ENCODE measurements around the gene TRPM2.
"Not testable (repeated sequence)": the region's sequence is repeated elsewhere in the genome, so short reads cannot be mapped to it uniquely, and the experiment has no call there.

TRPM2 gene

DNA sequence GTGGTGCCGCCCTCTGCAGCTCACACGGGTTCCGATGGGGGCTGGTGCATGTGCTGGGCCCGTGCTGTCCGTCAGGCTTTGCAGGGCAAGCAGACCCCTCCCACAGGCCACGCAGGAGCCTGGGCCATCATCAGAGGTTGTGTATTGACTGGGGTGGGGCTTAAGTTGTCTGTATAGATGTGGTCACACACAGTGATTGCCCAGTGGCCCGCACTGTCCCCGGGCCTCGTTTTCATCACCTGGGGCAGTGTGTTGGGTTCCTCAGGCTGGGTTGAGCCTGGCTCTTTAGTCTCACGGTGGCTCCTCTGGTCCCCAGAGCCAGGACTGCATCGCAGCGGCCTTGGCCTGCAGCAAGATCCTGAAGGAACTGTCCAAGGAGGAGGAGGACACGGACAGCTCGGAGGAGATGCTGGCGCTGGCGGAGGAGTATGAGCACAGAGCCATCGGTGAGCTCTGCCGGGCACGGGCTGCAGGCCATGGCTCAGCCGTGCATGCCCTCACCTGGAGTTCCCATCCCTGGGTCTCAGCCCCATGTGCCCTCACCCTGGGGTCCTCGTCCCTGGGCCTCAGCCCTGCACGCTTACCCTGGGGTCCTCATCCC is 44.1 kb downstream of the TRPM2 start:
- no peak for DNase-seq (ENCODE audit: low read depth in 2 of 2)

DNA sequence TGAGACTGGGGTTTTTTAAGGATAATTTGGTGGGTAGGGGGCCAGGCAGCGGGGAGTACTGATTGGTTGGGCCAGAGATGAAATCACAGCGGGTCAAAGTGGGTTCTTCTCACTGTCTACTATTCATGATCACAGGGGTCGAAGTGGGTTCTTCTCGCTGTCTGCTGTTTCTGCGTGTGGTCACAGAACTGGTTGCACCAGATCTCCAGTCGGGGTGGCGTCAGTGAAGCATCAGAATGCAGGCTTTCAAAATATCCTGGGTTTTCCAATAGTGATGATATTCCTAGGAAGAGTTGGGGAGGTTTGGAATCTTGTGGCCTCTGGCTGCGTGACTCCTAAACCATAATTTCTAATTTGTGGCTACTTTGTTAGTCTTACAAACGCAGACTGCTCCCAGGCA is 45.1 kb downstream of the TRPM2 start:
- DNase-seq (ENCODE audit: low read depth in 2 of 2), result no peak

DNA sequence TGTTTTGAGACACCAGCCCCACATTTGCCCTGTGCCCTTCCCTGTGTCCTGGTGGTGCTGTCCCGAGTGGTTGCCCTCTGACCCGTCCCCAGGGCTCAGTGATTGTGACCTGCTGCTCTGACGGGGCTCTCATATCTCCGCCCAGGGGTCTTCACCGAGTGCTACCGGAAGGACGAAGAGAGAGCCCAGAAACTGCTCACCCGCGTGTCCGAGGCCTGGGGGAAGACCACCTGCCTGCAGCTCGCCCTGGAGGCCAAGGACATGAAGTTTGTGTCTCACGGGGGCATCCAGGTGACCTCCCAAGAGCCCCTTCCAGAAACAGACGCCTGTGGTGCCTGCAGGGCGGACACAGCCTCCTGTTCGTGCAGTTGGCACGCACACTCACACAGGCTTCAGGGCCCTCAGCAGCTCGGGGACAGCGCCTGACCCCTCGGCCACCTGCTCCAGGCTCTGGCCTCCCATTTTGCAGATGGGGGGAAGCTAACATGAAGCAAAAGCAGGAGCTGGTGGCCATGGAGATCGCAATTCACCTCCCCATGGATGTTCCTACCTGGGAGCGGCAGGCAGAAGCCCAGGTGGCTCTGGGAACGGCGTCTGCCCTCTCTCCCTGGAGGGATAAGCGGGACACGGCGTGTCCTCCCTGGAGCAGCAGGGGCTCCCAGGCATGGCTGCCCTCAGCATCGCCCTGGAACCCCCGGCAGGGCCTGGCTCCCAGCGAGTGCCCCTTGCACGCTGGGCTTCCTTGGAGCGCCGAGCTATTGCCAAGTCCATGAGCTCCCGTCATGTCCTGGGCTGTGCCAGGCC is 45.9 kb downstream of the TRPM2 start:
- DNase-seq (ENCODE audit: low read depth in 2 of 2), result no peak

DNA sequence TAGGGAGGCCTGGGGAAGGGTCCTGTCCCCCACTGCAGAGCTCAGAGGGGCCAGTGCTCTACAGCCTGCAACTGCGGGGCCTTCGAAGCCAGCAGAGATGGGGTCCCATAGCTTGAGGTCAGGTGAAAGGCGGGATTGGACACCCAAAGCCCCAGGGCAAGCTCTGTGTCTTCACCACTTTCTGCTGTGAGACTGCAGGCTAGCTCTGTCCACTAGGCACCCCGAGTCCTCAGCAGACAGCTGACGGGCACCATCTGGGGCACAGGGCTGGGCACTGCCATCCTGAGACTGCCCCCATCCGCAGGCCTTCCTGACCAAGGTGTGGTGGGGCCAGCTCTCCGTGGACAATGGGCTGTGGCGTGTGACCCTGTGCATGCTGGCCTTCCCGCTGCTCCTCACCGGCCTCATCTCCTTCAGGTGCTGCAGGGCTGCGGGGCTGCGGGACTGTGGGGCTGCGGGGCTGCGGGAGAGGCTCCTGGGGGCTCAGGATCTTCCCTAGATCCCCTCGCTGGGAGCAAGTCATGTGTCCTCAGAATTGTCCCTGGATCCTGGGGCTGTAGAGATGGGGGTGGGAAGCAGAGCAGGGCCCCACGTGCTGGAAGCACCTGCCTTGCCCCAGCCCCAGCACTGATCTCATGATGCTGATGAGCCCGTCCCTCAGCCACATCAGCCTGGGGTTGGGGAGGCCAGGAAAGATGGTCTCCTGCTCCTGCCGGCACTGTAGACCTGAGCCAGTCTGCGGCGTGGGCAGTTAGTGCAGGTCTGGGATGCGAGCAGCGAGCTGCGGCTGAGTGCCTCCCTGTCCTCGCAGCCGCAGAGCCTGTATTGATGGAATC is 46.8 kb downstream of the TRPM2 start:
- DNase-seq (ENCODE audit: low read depth in 2 of 2), result no peak

DNA sequence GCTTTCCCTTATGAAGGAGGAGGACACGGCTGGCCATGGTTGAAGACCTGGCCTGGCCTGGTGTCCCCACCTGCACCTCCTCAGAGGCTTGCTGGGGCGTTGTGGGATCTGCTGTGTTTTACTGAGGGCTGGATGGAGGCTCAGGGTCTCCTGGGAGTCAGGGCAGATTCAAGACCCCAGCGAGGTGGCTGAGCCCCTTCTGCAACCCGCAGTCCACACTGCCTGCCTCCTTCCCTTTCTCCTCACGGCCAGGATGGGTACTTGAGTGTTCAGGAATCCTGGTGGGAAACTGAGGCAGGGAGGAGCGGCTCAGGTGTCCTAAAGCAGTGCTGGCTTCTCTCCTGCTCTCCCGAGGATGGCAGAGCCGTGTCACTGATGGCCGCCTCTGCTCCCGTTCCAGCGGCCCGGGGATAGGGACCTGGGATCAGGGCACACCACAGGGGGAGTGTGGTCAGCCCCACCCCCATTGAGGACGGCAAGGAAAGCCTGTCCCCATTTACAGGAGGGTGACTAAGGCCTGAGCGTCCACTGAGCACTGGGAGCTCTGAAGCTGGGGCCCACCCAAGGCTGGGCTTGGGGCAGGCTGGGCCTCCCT is 47.5 kb downstream of the TRPM2 start:
- DNase-seq (ENCODE audit: low read depth in 2 of 2), result no peak

DNA sequence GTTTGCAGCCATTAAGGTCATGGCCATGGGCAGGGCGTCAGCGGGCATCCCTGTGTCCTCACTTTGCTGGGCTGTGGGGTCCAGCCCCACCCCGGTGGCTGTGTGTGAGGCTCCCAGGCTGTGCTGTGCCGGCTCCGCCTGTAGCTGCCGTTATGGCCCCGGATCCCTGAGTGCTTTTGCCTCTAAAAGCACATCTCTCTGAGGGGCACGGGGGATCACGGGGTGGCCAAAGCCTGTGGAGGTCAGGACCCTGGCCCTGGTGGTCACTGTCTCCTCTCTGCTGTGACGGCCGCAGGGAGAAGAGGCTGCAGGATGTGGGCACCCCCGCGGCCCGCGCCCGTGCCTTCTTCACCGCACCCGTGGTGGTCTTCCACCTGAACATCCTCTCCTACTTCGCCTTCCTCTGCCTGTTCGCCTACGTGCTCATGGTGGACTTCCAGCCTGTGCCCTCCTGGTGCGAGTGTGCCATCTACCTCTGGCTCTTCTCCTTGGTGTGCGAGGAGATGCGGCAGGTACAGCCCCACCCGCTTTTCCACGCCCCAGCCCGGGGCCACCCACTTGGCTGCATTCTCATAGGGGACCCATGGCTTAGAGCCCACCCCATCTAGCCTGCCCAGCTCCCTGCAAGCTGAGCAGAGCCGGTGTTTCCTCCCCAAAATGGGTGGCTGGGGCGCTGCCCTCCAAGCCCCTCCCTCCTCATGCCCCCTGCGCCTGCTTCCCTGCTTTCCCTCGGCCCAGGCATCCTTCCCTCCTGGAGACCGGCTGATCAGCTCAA is 48.2 kb downstream of the TRPM2 start:
- no peak for DNase-seq (ENCODE audit: low read depth in 2 of 2)

DNA sequence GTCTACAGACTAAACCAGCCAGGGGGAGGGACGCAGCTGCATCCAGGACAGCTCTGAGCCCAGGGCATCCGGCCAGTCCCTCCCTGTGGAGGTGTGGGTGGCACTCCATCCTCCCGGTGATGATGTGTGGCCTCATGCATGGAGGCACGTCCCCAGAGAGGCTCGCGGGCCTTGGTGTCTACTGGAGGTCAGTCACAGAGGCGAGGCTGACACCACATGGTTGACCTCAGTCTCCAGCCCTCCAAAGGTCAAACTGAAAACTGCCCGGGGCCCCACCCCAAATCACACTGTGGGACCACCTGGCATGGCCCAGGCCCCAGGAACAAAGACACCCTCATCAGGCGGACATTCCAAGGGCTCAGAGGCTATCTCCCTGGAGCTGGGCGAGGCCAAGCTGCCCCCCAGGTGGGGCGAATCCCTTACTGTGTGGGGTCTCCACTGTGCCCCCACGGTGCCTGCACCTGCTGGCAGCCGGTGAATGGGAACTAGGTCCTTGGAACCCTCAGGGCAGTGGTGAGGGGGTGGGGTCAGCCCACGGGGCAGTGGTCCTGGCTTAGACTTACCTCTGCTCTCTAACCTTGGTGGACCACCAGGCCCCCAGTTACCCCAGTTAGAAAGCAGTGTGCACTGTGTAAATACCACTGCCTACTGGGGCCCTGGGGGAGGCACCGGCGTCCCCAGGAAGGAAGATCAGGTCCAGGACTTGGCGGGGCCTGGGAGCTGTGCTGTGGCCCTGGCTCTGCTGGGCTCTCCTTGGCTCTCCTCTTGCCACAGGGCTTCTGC is 49.1 kb downstream of the TRPM2 start:
- no peak for DNase-seq (ENCODE audit: low read depth in 2 of 2)

DNA sequence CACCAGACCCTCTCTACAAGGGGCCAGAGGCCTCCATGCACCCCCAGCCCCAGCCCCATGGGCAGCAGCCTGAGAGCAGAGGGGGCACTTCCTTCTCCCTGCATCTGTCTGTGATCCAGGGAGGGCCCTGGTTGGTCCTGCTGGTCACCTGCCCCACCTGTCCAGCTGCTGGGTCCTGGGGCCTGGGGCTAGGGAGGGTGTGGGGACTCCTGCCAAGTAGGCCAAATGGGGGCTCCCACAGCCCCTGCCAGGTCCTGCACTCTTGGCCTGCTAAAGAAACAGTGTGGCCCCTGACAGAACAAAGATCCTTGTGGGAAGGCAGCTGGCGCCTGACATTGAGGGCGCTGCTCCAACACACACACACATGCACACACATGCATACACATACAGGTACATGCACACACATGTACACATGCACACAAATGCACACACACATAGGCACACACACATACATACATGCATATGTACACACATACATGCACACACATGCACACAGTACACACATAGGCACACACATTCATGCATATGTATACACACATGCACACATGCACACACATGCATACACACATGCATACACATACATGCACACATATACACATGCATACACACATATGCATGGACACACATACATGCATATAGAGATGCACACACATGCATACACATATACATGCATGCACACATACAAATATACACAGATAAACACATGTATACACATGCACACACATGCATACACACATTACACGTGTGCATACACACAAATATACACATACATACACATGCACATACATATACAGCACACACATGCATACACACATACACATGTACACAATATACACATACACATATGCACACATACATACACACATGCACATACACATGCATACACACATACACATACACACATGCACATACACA is 49.9 kb downstream of the TRPM2 start:
- DNase-seq (ENCODE audit: low read depth in 2 of 2), result no peak

DNA sequence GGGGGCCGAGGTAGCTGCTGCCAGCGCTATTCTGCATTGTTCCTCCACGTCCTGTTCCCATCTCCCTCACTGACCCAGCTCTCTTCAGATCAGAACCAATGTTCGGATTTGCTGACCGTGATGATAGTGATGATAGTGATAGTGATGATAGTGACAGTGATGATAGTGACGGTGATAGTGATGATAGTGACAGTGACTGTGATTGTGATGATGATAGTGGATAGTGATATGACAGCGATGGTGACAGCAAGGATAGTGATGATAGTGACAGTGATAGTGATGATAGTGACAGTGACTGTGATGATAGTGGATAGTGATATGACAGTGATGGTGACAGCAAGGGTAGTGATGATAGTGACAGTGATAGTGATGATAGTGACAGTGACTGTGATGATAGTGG is 51.1 kb downstream of the TRPM2 start:
- not testable (repeated sequence) for DNase-seq (ENCODE audit: low read depth in 2 of 2)

DNA sequence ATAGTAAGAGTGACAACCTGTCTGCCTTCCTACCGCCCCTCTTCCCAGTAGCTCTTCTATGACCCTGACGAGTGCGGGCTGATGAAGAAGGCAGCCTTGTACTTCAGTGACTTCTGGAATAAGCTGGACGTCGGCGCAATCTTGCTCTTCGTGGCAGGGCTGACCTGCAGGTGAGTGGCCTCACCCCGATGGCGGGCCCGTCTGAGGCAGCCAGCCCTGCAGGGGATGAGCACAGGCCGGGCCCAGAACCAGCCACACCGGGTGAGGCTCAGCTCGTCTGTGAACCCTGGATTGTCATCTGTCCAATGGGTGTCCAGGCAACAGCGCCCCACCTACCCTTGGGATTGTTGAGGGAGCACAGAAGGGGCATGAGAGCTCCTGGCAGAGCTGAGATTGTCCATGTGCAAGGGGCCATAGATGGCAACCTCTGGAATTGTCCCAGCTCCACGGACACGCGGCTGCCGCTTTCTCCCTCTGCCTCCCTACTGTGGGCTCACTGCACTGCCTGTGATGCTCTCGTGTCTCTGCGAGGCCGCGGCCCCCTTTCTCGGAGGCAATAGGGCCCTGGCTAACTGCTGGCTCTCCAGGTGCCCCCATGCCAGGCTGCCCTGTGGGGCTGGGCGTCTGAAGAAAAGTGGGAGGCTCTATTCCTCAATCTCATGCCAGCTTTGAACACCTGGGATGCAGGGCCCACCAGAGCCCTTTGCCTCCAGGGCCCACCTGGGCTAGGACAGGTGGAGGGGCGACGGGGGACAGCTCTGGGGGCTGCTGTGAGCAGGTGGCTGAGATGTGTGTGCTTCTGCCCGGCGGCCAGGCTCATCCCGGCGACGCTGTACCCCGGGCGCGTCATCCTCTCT is 51.9 kb downstream of the TRPM2 start:
- no peak for DNase-seq (ENCODE audit: low read depth in 2 of 2)

DNA sequence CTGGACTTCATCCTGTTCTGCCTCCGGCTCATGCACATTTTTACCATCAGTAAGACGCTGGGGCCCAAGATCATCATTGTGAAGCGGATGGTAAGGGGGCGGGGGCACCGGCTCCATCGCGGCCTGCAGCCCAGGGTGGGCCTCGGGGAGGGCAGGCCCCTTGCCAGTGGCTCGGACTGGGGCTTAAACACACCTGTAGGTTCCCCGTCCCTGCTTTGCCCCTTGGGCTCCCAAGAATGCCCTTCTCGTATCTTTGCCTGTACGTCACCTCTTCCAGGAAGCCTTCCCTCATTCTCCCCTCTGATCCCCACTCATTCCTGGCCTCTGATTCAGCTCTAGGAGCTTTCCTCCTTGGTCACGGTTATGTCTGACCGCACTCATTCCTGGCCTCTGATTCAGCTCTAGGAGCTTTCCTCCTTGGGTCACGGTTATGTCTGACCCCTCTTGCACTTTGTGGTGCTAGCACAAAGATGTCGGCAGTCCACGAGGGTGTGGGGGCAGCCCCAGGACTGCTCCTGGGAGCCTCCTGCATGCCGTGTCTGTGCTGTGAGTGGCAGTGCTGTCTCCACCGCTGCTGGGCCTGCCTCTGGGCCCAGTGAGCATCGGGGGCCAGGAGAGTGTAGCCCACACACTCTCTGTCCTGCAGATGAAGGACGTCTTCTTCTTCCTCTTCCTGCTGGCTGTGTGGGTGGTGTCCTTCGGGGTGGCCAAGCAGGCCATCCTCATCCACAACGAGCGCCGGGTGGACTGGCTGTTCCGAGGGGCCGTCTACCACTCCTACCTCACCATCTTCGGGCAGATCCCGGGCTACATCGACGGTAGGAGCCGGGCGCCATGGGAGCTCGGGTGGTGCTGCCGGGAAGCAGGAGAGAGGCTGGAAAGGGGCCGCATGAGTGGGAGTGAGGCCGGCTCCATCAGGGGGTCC is 52.8 kb downstream of the TRPM2 start:
- no peak for DNase-seq (ENCODE audit: low read depth in 2 of 2)

DNA sequence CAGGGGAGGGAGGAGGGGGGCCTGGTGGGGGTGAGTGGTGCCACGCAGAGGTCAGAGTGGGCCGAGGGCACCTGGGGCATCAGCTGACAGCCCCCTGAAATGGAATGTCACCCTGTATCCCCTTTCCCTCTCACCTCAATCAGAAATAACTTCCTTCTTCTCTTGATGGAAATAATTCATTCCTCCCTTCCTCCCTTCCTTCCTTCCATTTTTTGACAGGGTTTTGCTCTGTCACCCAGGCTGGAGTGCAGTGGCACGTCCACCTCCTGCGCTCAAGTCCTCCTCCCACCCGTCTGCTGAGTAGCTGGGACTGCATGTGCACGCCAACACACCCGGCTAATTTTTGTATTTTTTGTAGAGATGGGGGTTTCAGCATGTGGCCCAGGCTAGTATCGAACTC is 53.5 kb downstream of the TRPM2 start:
- DNase-seq (ENCODE audit: low read depth in 2 of 2), result no peak

DNA sequence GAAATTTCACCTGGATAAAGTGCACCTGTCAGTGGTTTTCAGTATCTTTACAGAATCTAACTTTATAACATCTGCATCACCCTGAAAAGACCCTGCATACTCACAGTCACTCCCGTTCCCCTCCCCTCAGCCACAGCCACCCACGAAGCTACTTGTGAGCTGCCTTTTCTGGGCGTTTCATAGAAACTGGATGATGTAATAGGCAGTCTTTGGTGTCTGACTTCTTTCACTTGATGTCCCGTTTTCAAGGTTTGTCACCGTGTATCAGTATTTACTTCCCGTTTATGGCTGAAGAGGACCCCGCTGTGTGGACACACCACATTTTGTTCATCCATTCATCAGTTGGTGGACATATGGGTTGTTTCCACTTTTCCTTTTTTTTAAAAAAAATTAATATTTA is 54.1 kb downstream of the TRPM2 start:
- peak; percentile 12 to 26 for DNase-seq (ENCODE audit: low read depth in 2 of 2)

DNA sequence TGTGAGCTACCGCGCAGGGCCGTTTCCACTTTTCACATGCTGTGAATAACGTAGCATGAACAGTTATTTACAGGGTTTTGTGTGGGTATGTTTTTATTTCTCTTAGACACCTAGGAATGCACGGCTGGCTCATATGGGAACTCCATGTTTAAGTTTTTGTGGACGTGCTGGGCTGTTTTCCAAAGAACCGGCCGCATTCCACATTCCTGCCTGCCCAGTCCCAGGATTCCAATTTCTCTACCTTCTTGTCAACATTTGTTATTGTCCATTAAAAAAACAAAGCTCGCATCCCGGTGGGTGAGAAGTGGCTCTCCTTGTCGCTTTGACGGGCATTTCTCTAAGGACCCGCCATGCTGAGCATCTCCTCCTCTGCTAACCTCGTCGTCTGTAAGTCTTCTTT is 54.8 kb downstream of the TRPM2 start:
- DNase-seq (ENCODE audit: low read depth in 2 of 2), result no peak

DNA sequence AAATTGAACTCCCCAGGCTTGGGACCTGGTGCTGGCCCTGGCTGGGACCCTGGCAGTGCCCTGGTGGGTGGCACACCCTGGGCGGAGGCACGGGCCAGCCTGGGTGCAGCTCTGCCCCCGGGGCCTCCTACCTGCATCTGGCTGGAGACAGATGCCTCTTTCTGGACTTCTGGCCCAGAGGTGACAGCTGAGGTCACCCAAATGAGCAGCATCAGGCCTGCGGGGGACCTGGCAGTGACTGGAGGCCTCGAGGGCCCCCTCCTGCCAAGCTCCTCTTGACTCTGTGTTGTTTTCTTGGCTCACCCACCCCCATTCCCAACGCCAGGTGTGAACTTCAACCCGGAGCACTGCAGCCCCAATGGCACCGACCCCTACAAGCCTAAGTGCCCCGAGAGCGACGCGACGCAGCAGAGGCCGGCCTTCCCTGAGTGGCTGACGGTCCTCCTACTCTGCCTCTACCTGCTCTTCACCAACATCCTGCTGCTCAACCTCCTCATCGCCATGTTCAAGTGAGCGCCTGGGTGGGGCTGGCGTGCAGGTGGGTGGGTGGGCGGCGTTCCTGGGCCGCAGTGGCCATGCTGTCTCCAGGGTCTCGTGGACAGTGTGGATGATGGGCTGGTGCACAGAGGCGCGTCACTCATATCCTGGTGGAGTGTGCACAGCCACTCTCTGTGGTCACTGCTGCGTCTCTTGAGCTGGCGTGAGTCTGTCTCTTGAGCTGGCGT is 60.3 kb downstream of the TRPM2 start:
- DNase-seq (ENCODE audit: low read depth in 2 of 2), result no peak

DNA sequence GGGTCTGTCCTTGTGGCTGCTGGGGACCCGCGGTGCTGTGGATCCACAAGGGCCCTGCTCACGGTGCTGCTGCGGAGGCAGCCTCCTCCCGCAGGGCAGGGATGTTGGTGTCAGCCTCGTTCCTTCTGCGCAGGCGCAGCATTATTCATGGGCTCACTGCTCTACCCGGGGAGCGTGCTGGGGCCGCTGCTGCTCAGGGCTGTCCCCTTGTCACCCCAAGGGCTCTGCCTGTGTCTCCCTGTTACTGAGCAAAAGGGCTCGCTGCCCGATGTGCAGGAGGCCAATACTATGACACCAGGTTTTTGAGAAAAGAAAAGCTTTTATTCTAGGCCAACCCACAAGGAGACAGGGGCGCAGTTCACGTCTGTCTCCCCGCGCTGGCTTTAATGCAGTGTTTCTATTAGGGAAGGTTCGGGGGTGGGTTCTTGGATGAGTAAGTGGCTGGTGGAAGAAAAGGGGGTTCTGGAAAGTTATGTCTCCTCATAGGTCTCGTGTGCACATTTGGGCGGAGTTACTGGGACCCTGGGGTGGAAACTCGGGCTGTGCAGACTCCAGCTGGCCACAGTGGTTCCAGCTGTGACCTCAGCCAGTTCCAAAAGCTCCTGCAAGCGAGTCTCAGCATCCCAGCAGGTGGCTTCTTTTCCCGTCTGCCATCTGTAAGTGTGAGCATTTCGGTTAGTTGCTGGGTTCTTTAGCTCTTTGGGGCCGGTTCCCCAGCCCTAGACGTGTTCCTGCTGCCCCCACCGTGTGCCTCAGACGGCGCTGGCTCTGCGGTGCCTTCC is 61.1 kb downstream of the TRPM2 start:
- no peak for DNase-seq (ENCODE audit: low read depth in 2 of 2)

Measured in stimulated activated CD4-positive, alpha-beta T cell treated with anti-CD3 and anti-CD28 coated beads, Interleukin-15, amount 100 ng/mL, for 48 hours (primary cell).